Fibroblast of villous mesenchyme (primary cell): ENCODE measurements around the gene TCF7L2. TPM values are rescaled to one million over a fixed set of nuclear protein-coding genes. Genes with fewer than 3 reads are reported as not detected.

Experiments
- DNase-seq: peaks from one replicate; pipeline ENCODE4 v3.0.0-alpha.2; 2010; ENCODE audit warnings: low read depth
- H3K4me3 ChIP-seq: 2 replicates; pipeline ENCODE4 v1.5.1; 2011; ENCODE audit warnings: low read depth, mild to moderate bottlenecking, low read length
- CTCF ChIP-seq: IDR thresholded peaks from 2 replicates; pipeline ENCODE4 v1.5.1; 2012; ENCODE audit warnings: low read depth, mild to moderate bottlenecking, low read length; ENCODE audit not compliant: insufficient read depth
- total RNA-seq: library from RNA; depleted of rRNA; stranded (reverse); fragments of >200 nt; gene quantifications from 2 replicates; pipeline ENCODE4 v1.2.3, GENCODE V29; 2012

TCF7L2 gene
- total RNA-seq, 1 donor, result 12.5 TPM

GRCh38 chr10:112912410-112912928 is 37.6 kb upstream of the TCF7L2 start:
- no peak overlapping the region for H3K4me3 ChIP-seq
- peak; percentile 7 for DNase-seq

GRCh38 chr10:112913255-112913654 is 36.8 kb upstream of the TCF7L2 start:
- TF ChIP-seq CTCF, result no peak
- DNase-seq, result no peak
- no peak overlapping the region for H3K4me3 ChIP-seq

More at GRCh38 chr10:112912410-112912928, 37.6 kb upstream of the TCF7L2 start:
- no peak for TF ChIP-seq CTCF

GRCh38 chr10:112913661-112914287 is 36.3 kb upstream of the TCF7L2 start:
- no peak for TF ChIP-seq CTCF
- no peak for DNase-seq
- H3K4me3 ChIP-seq, result no peak overlapping the region

- no peak overlapping the region for H3K4me3 ChIP-seq
- TF ChIP-seq CTCF, result no peak
- DNase-seq, result no peak
Observed at GRCh38 chr10:112914288-112914952, 35.6 kb upstream of the TCF7L2 start.

- no peak overlapping the region for H3K4me3 ChIP-seq
- no peak for TF ChIP-seq CTCF
- peak; percentile 41 for DNase-seq
Observed at GRCh38 chr10:112915590-112916572, 34.2 kb upstream of the TCF7L2 start.

GRCh38 chr10:112917681-112918080 is 32.4 kb upstream of the TCF7L2 start:
- H3K4me3 ChIP-seq, result no peak overlapping the region
- TF ChIP-seq CTCF, result no peak
- no peak for DNase-seq
